Measurements from ENCODE around the gene OR6K2.

OR6K2 gene

GRCh38 chr1:158686111-158687009 lies 14.1 kb downstream of the OR6K2 start, which contains the start of gene SPTA1:
SPTA1 (minus strand) TSS chr1:158686715; CDS start chr1:158686517, 198 bp downstream.
- DNase-seq (ENCODE audit: insufficient read length, low spot score) (no peak), FAIRE-seq (no peak)

DNA sequence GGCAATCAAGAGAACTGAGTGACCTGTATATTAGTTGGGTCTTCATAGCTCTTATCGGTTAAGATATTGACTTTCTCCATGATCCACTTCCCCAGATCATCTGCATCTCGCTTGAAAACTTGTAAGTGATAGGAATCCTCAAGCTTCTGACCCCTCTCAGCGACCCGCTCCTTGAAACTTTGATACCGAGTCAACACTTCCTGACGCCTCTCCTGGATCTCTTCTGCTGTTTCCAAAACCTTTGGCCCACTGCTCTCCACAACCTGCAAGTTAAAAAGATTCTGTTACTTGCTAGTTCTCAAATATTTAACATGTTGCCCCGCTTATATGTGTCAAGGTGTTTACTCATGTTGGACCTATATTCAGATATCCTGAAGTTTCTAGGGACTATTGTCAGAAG lies 15.4 kb downstream of the OR6K2 start:
- no peak for FAIRE-seq

GRCh38 chr1:158681606-158682005 lies 18.8 kb downstream of the OR6K2 start:
- DNase-seq (ENCODE audit: insufficient read length, low spot score), result no peak
- FAIRE-seq, result no peak

More for the DNA sequence above, 15.4 kb downstream of the OR6K2 start:
- no peak for DNase-seq (ENCODE audit: insufficient read length, low spot score)

DNA sequence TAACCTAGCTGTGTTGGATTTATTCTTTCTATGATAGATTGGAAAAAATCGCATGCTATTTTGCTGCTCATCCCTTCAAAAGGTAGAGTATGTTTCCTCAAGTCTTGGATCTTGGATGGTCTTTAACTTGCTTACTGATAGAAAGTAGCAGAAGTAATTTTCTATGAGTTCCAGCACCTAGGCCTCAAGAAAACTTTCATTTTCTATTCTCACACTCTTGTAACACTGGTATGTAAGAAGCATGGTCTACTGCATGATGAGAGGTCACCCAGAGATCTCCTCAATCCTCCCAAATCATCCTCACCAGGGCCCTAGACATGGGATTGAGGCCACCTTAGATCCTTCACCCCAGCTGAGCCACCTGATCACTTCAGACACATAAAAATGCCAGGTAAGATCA lies 21.2 kb downstream of the OR6K2 start:
- no peak for DNase-seq (ENCODE audit: insufficient read length, low spot score)
- peak; percentile 66 for FAIRE-seq

DNA sequence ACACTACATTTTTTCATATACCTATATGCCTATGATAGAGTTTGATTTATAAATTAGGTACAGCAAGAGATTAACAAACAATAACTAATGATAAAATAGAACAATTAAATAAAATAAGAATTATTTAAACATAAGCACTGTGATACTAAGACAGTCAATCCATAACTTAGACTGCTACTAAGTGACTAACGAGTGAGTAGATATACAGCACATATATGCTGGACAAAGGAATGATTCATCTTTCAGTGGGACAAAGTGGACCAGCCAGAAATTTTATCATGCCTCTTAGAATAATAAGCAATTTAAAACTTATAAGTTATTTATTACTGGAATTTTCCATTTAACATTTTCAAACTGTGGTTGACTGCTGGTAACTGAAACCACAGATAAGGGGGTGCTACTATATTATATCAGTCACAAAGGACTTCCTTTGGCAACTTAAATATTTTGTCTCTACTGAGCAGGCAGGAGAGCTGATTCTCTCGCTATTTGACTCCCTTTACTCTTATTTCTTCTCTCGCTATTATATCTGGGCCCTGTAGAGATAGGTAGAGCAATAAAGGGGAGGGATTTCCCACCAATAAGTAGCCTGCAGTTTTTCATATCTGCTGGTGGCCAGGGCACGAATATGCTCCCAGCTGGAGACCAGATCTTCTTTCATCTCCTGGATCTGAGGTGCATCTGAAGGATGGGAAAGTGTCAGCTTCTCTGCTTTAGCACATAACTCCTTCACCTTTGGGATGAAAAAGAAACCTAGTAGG lies 24.7 kb downstream of the OR6K2 start:
- no peak for DNase-seq (ENCODE audit: insufficient read length, low spot score)
- FAIRE-seq, result no peak

DNA sequence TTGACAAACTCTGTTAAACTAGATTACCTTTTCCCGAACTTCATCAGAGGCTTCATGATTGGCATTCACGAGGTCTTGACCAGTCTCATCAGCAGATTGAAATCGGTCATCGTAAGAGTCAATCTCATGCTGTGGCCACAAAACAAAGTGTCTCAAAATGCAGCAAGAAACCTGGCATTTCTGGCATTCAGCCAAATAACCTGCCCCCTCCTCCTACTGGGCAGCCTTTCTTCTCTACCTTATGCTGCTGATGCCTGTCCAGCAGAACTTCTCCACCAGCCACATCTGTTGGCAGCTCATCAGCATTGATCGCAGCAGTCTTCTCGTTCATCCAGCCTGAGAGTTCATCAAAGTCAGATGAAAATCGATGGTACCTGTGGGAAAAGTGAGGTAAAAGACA lies 26.1 kb downstream of the OR6K2 start:
- DNase-seq (ENCODE audit: insufficient read length, low spot score) (no peak), FAIRE-seq (no peak)

GRCh38 chr1:158666037-158666436 lies 34.4 kb downstream of the OR6K2 start:
- FAIRE-seq, result no peak
- DNase-seq (ENCODE audit: insufficient read length, low spot score), result no peak

DNA sequence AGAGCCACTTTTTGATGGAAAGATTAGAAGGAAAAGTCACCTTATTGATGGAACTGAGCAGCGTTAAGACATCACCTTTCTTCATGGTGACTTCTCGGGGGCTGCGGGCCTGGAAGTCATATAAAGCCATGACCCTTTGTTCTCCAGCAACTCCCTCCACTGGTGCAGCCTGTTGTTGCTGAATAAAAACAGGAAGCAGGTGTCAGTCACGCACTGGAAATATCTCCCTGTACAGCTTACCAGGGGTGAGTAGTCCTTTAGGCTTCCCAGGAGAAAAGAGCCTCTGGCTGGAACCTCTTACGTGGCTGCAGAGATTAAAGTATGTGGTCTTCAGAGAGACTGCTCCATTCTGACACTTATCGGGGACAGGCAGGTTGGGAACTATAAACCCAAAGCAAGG lies 45.9 kb downstream of the OR6K2 start:
- FAIRE-seq (no peak), DNase-seq (ENCODE audit: insufficient read length, low spot score) (no peak)

GRCh38 chr1:158654086-158654485 lies 46.4 kb downstream of the OR6K2 start:
- FAIRE-seq (no peak), DNase-seq (ENCODE audit: insufficient read length, low spot score) (no peak)

- no peak for DNase-seq (ENCODE audit: insufficient read length, low spot score)
- FAIRE-seq, result no peak
These were observed 47.6 kb downstream of the OR6K2 start for GRCh38 chr1:158652721-158653334.
